K562 (cell line): ENCODE measurements around the gene RPL10A. TPM values are rescaled to one million over a fixed set of nuclear protein-coding genes. Genes with fewer than 3 reads are reported as not detected.

ENCODE experiments used
- ATF1 ChIP-seq, 2 experiments: fragments of 450-650 bp in 1 of 2; IDR thresholded peaks; 2 replicates each; pipeline ENCODE4 v1.6.1; 2016; ENCODE audit warnings: missing compliant biosample characterization in 1 of 2, missing genetic modification characterization in 1 of 2
- EP300 ChIP-seq: IDR thresholded peaks from 2 replicates; pipeline ENCODE4 v1.6.1; 2012; ENCODE audit warnings: low read length, improper control_type of control experiment
- GTF2F1 ChIP-seq: IDR thresholded peaks from 2 replicates; pipeline ENCODE4 v1.6.1; 2011; ENCODE audit warnings: low read depth, low read length, improper control_type of control experiment
- HLTF ChIP-seq: fragments of 450-650 bp; IDR thresholded peaks from 2 replicates; pipeline ENCODE4 v1.6.1; 2016
- HMG20B ChIP-seq: fragments of 250-450 bp; sonication (Bioruptor Pico); IDR thresholded peaks from 2 replicates; pipeline ENCODE4 v1.5.0; 2021; ENCODE audit warnings: mild to moderate bottlenecking
- HSF4 ChIP-seq: fragments of 250-450 bp; sonication (Bioruptor Pico); IDR thresholded peaks from 2 replicates; pipeline ENCODE4 v2.1.2; 2022; ENCODE audit warnings: mild to moderate bottlenecking, moderate library complexity, borderline replicate concordance
- KDM2B ChIP-seq: fragments of 250-450 bp; sonication (Bioruptor Pico); IDR thresholded peaks from 2 replicates; pipeline ENCODE4 v1.8.0; 2021; ENCODE audit warnings: mild to moderate bottlenecking, moderate library complexity
- KDM4B ChIP-seq, 2 experiments: fragments of 450-650 bp in 1 of 2; sonication (generic) in 1 of 2; IDR thresholded peaks; 2 replicates each; pipeline ENCODE4 v1.6.1; 2016 to 2017; ENCODE audit warnings: borderline replicate concordance in 2 of 2, antibody characterized with exemption in 1 of 2, low read depth in 1 of 2, mild to moderate bottlenecking in 1 of 2
- KLF10 ChIP-seq: fragments of 250-450 bp; sonication (Bioruptor Pico); IDR thresholded peaks from 2 replicates; pipeline ENCODE4 v1.6.1; 2021; ENCODE audit warnings: matching md5 sums
- KLF13 ChIP-seq: fragments of 450-650 bp; IDR thresholded peaks from 2 replicates; pipeline ENCODE4 v1.6.1; 2016; ENCODE audit warnings: missing genetic modification characterization, low read depth, mild to moderate bottlenecking, missing compliant biosample characterization, moderate library complexity, borderline replicate concordance
- MTA1 ChIP-seq: fragments of 450-650 bp; IDR thresholded peaks from 2 replicates; pipeline ENCODE4 v1.6.1; 2017; ENCODE audit warnings: borderline replicate concordance
- NONO ChIP-seq, 2 experiments: fragments of 200-400 bp in 1 of 2; fragments of 450-650 bp in 1 of 2; formaldehyde crosslinking in 1 of 2; IDR thresholded peaks; 2 replicates each; pipeline ENCODE4 v1.6.1; 2017; ENCODE audit warnings: low read depth in 2 of 2, mild to moderate bottlenecking in 2 of 2, moderate library complexity in 2 of 2, low read length in 1 of 2
- NR2F6 ChIP-seq: fragments of 450-650 bp; formaldehyde crosslinking; IDR thresholded peaks from 2 replicates; pipeline ENCODE4 v1.4.0; 2020; ENCODE audit warnings: mild to moderate bottlenecking
- PPARD ChIP-seq: fragments of 250-450 bp; sonication (Bioruptor Pico); IDR thresholded peaks from 2 replicates; pipeline ENCODE4 v1.8.0; 2022; ENCODE audit warnings: inconsistent platforms, mild to moderate bottlenecking, moderate library complexity
- RB1 ChIP-seq: fragments of 450-650 bp; IDR thresholded peaks from 2 replicates; pipeline ENCODE4 v1.6.1; 2017; ENCODE audit warnings: low read depth, mild to moderate bottlenecking
- SIN3B ChIP-seq: fragments of 450-650 bp; IDR thresholded peaks from 2 replicates; pipeline ENCODE4 v1.6.1; 2017; ENCODE audit warnings: low read depth, mild to moderate bottlenecking, moderate library complexity
- SP1 ChIP-seq: sonication (generic); formaldehyde crosslinking; IDR thresholded peaks from 2 replicates; pipeline ENCODE4 v1.8.1; 2022; ENCODE audit warnings: mild to moderate bottlenecking, missing genetic modification reagents
- ZNF224 ChIP-seq: sonication (generic); formaldehyde crosslinking; IDR thresholded peaks from 2 replicates; pipeline ENCODE4 v1.8.0; 2022; ENCODE audit warnings: mild to moderate bottlenecking, missing genetic modification reagents
- ZNF551 ChIP-seq: fragments of 250-450 bp; sonication (Bioruptor Pico); IDR thresholded peaks from 2 replicates; pipeline ENCODE4 v1.5.0; 2021; ENCODE audit warnings: mild to moderate bottlenecking, moderate library complexity
- ZNF695 ChIP-seq: fragments of 450-650 bp; formaldehyde crosslinking; IDR thresholded peaks from 2 replicates; pipeline ENCODE4 v1.4.0; 2020; ENCODE audit warnings: mild to moderate bottlenecking, moderate library complexity
- polyA plus RNA-seq, 8 experiments: library from polyadenylated mRNA; depleted of rRNA in 4 of 8; stranded (reverse) in 5 of 8; unstranded in 3 of 8; fragments of >200 nt; fragmentation: Nextera tagmentation in 2 of 8; fragmentation: Illumina TruSeq in 1 of 8; extraction: Ambion mirVana in 2 of 8; extraction: Trizol in 1 of 8; gene quantifications; 2 replicates each; pipeline versions ENCODE4 v1.2.1 to v1.2.3, GENCODE V29; 2011 to 2014; ENCODE audit warnings: inconsistent platforms in 1 of 8, missing spikeins in 1 of 8
- total RNA-seq, 7 experiments: library from RNA; depleted of rRNA in 6 of 7; stranded (reverse); fragments of >200 nt in 6 of 7; fragmentation: Illumina TruSeq in 2 of 7; extraction: Trizol in 2 of 7; gene quantifications; 2 replicates each; pipeline versions ENCODE4 v1.2.1 to v1.2.3, GENCODE V29; 2011 to 2021; ENCODE audit warnings: low replicate concordance in 1 of 7
- TF ChIP-seq, protein P1 (sequence below): fragments of 250-450 bp; sonication (Bioruptor Pico); IDR thresholded peaks from 2 replicates; pipeline ENCODE4 v1.4.0; 2020; ENCODE audit warnings: mild to moderate bottlenecking, moderate library complexity
- TF ChIP-seq, protein P2 (sequence below): fragments of 200-800 bp; sonication (Bioruptor generic); IDR thresholded peaks from 2 replicates; pipeline ENCODE4 v1.6.1; 2017; ENCODE audit warnings: missing genetic modification characterization, missing compliant biosample characterization
- TF ChIP-seq, protein P3 (sequence below): fragments of 250-450 bp; sonication (Bioruptor Pico); IDR thresholded peaks from 2 replicates; pipeline ENCODE4 v1.4.0; 2020; ENCODE audit warnings: mild to moderate bottlenecking, moderate library complexity

The RPL10A gene
- total and polyA plus RNA-seq, 9 of the 15 experiments (the other 6 are each of a cell fraction or from before 2014, with no cell fraction given): 1,589 to 3,237 (median 2,116) TPM

DNA sequence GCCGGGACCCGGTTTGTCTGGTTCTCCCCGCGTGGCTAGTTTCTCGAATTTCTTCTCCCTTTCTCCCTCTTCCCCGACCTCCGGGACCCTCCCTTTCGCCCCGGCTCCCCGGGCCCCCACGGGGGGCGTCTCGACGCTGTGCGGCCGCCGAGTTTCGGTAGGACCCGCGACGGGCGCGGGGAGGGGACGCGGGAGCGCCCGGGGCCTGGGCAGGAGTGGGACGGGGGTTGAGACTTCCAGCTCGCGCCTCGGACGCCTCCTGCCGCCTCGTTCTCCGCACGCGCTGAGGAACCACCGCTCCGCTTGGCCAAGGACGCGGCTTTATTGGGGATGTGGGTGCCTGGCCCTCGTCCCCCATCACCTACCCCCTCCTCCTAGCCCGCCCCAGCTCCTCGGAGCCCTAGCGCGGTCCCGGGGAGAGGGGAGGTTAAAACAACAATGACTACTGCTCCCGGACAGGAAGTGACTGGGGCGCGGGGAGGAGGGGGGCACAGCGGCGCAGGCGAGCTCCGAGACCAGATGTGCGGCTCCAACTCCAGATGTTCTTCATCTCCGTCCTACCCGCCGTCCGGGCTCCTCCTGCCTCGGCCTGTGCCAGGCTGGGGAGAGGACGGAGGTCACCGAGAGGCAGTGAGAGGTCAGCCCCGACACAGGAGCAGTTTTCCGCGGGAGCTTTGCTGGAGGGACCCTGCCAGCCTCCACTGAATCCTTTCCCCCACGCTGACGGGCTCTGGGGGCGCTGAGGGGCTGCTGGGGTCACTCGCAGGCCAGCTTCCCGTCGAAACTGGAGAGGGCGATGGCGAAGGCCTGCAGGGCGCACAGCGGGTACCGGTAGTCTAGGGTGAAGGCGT is 29.6 kb downstream of the RPL10A start (continued):
- TF ChIP-seq, protein P1, sequence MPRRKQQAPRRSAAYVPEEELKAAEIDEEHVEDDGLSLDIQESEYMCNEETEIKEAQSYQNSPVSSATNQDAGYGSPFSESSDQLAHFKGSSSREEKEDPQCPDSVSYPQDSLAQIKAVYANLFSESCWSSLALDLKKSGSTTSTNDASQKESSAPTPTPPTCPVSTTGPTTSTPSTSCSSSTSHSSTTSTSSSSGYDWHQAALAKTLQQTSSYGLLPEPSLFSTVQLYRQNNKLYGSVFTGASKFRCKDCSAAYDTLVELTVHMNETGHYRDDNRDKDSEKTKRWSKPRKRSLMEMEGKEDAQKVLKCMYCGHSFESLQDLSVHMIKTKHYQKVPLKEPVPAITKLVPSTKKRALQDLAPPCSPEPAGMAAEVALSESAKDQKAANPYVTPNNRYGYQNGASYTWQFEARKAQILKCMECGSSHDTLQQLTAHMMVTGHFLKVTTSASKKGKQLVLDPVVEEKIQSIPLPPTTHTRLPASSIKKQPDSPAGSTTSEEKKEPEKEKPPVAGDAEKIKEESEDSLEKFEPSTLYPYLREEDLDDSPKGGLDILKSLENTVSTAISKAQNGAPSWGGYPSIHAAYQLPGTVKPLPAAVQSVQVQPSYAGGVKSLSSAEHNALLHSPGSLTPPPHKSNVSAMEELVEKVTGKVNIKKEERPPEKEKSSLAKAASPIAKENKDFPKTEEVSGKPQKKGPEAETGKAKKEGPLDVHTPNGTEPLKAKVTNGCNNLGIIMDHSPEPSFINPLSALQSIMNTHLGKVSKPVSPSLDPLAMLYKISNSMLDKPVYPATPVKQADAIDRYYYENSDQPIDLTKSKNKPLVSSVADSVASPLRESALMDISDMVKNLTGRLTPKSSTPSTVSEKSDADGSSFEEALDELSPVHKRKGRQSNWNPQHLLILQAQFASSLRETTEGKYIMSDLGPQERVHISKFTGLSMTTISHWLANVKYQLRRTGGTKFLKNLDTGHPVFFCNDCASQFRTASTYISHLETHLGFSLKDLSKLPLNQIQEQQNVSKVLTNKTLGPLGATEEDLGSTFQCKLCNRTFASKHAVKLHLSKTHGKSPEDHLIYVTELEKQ (CRISPR knock-in tag): no peak
- no peak for TF ChIP-seq ATF1 (CRISPR knock-in tag; IDR thresholded peaks at IDR 0.05)
- peak; percentile 52; the same call in 1 of the 2 replicates for TF ChIP-seq ATF1 (tag; IDR thresholded peaks at IDR 0.05)
- peak; percentile 58; the same call in 1 of the 2 replicates for TF ChIP-seq SP1
- TF ChIP-seq HMG20B (CRISPR knock-in tag): no peak
- no peak for TF ChIP-seq SIN3B
- TF ChIP-seq, protein P2, sequence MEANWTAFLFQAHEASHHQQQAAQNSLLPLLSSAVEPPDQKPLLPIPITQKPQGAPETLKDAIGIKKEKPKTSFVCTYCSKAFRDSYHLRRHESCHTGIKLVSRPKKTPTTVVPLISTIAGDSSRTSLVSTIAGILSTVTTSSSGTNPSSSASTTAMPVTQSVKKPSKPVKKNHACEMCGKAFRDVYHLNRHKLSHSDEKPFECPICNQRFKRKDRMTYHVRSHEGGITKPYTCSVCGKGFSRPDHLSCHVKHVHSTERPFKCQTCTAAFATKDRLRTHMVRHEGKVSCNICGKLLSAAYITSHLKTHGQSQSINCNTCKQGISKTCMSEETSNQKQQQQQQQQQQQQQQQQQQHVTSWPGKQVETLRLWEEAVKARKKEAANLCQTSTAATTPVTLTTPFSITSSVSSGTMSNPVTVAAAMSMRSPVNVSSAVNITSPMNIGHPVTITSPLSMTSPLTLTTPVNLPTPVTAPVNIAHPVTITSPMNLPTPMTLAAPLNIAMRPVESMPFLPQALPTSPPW (CRISPR knock-in tag): peak; percentile 89
- TF ChIP-seq NONO (IDR thresholded peaks at IDR 0.05; ENCODE audit: low read depth in 2 of 2, low read length in 1 of 2): 0 out of 4 replicates have a peak, but pooled peaks of 1 of the 2 experiments have one; percentile 9
- peak; percentile 78 for TF ChIP-seq ZNF224 (CRISPR knock-in tag)
- no peak for TF ChIP-seq NR2F6
- TF ChIP-seq ZNF551: no peak
- TF ChIP-seq PPARD (CRISPR knock-in tag): no peak
- no peak for TF ChIP-seq RB1
- TF ChIP-seq ZNF695 (CRISPR knock-in tag): no peak
- TF ChIP-seq EP300: no peak
- TF ChIP-seq KLF10 (CRISPR knock-in tag): no peak
- TF ChIP-seq HSF4 (CRISPR knock-in tag): no peak
- TF ChIP-seq KDM2B (CRISPR knock-in tag): peak; percentile 15; the same call in 1 of the 2 replicates
- TF ChIP-seq HLTF: no peak
- no peak for TF ChIP-seq KLF13 (tag)
- TF ChIP-seq GTF2F1: no peak
- TF ChIP-seq KDM4B (IDR thresholded peaks at IDR 0.05; ENCODE audit: borderline replicate concordance in 2 of 2, low read depth in 1 of 2): no peak
- TF ChIP-seq MTA1: 0 out of 2 replicates have a peak, but pooled peaks have one; percentile 9
- TF ChIP-seq, protein P3, sequence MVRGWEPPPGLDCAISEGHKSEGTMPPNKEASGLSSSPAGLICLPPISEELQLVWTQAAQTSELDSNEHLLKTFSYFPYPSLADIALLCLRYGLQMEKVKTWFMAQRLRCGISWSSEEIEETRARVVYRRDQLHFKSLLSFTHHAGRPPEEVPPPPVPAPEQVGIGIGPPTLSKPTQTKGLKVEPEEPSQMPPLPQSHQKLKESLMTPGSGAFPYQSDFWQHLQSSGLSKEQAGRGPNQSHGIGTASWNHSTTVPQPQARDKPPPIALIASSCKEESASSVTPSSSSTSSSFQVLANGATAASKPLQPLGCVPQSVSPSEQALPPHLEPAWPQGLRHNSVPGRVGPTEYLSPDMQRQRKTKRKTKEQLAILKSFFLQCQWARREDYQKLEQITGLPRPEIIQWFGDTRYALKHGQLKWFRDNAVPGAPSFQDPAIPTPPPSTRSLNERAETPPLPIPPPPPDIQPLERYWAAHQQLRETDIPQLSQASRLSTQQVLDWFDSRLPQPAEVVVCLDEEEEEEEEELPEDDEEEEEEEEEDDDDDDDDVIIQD (CRISPR knock-in tag): no peak
